ENCODE data around the gene OR4M1. TPM values are rescaled to one million over a fixed set of nuclear protein-coding genes. Genes with fewer than 3 reads are reported as not detected.
"Not testable (repeated sequence)": the region's sequence is repeated elsewhere in the genome, so short reads cannot be mapped to it uniquely, and the experiment has no call there.

OR4M1 gene
- total and polyA plus RNA-seq, 9 of the 15 experiments (the other 6 are each of a cell fraction or from before 2014, with no cell fraction given), result not detected

DNA sequence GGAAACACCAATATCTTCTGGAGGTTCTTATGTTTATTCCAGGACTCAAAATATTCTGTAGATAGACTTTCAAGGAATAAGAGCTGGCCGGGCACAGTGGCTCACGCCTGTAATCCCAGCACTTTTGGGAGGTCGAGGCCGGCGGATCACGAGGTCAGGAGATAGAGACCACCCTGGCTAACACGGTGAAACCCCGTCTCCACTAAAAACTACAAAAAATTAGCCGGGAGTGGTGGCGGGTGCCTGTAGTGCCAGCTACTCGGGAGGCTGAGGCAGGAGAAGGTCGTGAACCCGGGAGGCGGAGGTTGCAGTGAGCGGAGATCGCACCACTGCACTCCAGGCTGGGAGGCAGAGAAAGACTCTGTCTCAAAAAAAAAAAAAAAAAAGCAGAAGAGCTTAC, 12.5 kb downstream of the OR4M1 start:
- intact Hi-C loops (cut with micrococcal nuclease), result not testable (repeated sequence)

DNA sequence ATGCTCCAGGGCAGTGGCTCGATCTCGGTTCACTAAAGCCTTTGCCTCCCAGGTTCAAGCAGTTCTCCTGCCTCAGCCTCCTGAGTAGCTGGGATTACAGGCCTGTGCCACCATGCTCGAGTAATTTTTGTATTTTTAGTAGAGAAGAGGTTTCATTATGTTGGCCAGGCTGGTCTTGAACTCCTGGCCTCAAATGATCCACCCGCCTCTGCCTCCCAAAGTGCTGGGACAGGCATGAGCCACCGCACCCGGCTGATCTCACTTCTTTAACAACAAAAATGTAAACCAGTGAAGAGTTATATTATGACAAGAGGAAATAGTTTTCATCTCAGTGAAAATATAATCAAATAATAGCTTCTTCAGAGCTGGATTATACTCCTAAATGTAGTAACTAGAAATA, 14.0 kb downstream of the OR4M1 start:
- H3K36me3 ChIP-seq (ENCODE audit: control insufficient read depth, insufficient read depth, low read length); H3K27me3 ChIP-seq (ENCODE audit: control insufficient read depth in 2 of 2, insufficient read depth in 2 of 2, low read length in 2 of 2); H3K4me3 ChIP-seq; ATAC-seq; H3K4me1 ChIP-seq (replicated peaks in 1 of 2; ENCODE audit: control insufficient read depth in 2 of 2, insufficient read depth in 2 of 2, low read length in 2 of 2); CTCF ChIA-PET (ENCODE audit: low intra/inter-chr PET ratio); H3K4me2 ChIP-seq (ENCODE audit: insufficient read depth, low read length); FAIRE-seq; intact Hi-C loops (cut with micrococcal nuclease); H4K20me1 ChIP-seq (replicated peaks; ENCODE audit: control insufficient read depth, insufficient read depth, low read length); H2AFZ ChIP-seq (ENCODE audit: low read depth, low read length); H3K9me1 ChIP-seq (ENCODE audit: control insufficient read depth, insufficient read depth, low read length); H3K27ac ChIP-seq (ENCODE audit: extremely low read depth, low read depth, low read length); H3K9ac ChIP-seq (ENCODE audit: insufficient read depth in 1 of 2, low read depth in 2 of 2, low read length in 2 of 2); H3K9me3 ChIP-seq (replicated peaks; ENCODE audit: control insufficient read depth, insufficient read depth, low read depth, low read length); in situ Hi-C loops (cut with MboI); BruUV-seq (replicated peaks); DNase-seq (ENCODE audit: extremely low read depth in 1 of 4, low spot score in 3 of 4); H3K79me2 ChIP-seq (ENCODE audit: control insufficient read depth, insufficient read depth, low read length): not testable (repeated sequence)
- POLR2A ChIA-PET, result interaction anchor here (0.7 kb wide), 1 partner anchor 9 kb away, joined by 3 read pairs; no protein-coding TSS in a partner anchor
- WGBS (ENCODE audit: insufficient coverage, low coverage, missing lambda C conversion rate), result 4% methylated on average over 4 of the region's 6 CpGs

More for the DNA sequence above, 12.5 kb downstream of the OR4M1 start:
- CTCF ChIA-PET (ENCODE audit: low intra/inter-chr PET ratio); H3K4me3 ChIP-seq; in situ Hi-C loops (cut with MboI); H3K27ac ChIP-seq (ENCODE audit: extremely low read depth, low read depth, low read length); BruUV-seq (replicated peaks); H3K9me1 ChIP-seq (ENCODE audit: control insufficient read depth, insufficient read depth, low read length); H3K4me2 ChIP-seq (ENCODE audit: insufficient read depth, low read length); H3K27me3 ChIP-seq (ENCODE audit: control insufficient read depth in 2 of 2, insufficient read depth in 2 of 2, low read length in 2 of 2); H2AFZ ChIP-seq (ENCODE audit: low read depth, low read length); H4K20me1 ChIP-seq (replicated peaks; ENCODE audit: control insufficient read depth, insufficient read depth, low read length); H3K9ac ChIP-seq (ENCODE audit: insufficient read depth in 1 of 2, low read depth in 2 of 2, low read length in 2 of 2); ATAC-seq; POLR2A ChIA-PET; H3K4me1 ChIP-seq (replicated peaks in 1 of 2; ENCODE audit: control insufficient read depth in 2 of 2, insufficient read depth in 2 of 2, low read length in 2 of 2); H3K9me3 ChIP-seq (replicated peaks; ENCODE audit: control insufficient read depth, insufficient read depth, low read depth, low read length); H3K36me3 ChIP-seq (ENCODE audit: control insufficient read depth, insufficient read depth, low read length); H3K79me2 ChIP-seq (ENCODE audit: control insufficient read depth, insufficient read depth, low read length); FAIRE-seq; DNase-seq (ENCODE audit: extremely low read depth in 1 of 4, low spot score in 3 of 4): not testable (repeated sequence)
- 4% methylated on average over 12 of the region's 16 CpGs for WGBS (ENCODE audit: insufficient coverage, low coverage, missing lambda C conversion rate)

DNA sequence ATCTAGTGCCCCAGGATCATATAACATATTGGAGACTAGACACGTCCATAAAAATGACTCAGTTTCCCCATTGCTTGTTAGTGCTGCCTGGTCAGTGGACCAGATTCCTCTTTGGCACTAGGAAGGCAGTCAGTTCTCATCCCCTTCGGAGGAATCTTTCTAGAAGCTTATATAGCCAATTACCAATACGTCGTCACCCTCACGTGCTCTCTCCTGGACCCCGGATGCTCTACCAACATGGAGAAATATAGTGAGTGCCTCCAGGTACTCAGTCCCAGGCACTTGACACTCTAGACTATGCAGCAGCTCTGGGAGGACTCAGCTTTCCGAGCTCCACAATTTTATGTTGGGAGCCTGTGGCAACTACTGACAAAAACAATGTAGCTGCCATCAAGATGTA, 14.8 kb downstream of the OR4M1 start:
- FAIRE-seq; POLR2A ChIA-PET; DNase-seq (ENCODE audit: extremely low read depth in 1 of 4, low spot score in 3 of 4); H3K9ac ChIP-seq (ENCODE audit: insufficient read depth in 1 of 2, low read depth in 2 of 2, low read length in 2 of 2); H3K9me1 ChIP-seq (ENCODE audit: control insufficient read depth, insufficient read depth, low read length); H3K4me1 ChIP-seq (replicated peaks in 1 of 2; ENCODE audit: control insufficient read depth in 2 of 2, insufficient read depth in 2 of 2, low read length in 2 of 2); in situ Hi-C loops (cut with MboI); ATAC-seq; H3K9me3 ChIP-seq (replicated peaks; ENCODE audit: control insufficient read depth, insufficient read depth, low read depth, low read length); intact Hi-C loops (cut with micrococcal nuclease); H3K79me2 ChIP-seq (ENCODE audit: control insufficient read depth, insufficient read depth, low read length); H3K27me3 ChIP-seq (ENCODE audit: control insufficient read depth in 2 of 2, insufficient read depth in 2 of 2, low read length in 2 of 2); BruUV-seq (replicated peaks); H2AFZ ChIP-seq (ENCODE audit: low read depth, low read length); H4K20me1 ChIP-seq (replicated peaks; ENCODE audit: control insufficient read depth, insufficient read depth, low read length); H3K36me3 ChIP-seq (ENCODE audit: control insufficient read depth, insufficient read depth, low read length); H3K27ac ChIP-seq (ENCODE audit: extremely low read depth, low read depth, low read length); H3K4me3 ChIP-seq; CTCF ChIA-PET (ENCODE audit: low intra/inter-chr PET ratio); H3K4me2 ChIP-seq (ENCODE audit: insufficient read depth, low read length): not testable (repeated sequence)
- 4% methylated on average over 7 of the region's 7 CpGs for WGBS (ENCODE audit: insufficient coverage, low coverage, missing lambda C conversion rate)
